GM19099 (cell line): ENCODE results near the gene ABR.

ENCODE experiments used
- POLR2A ChIP-seq: IDR thresholded peaks from 3 replicates; pipeline ENCODE4 v1.6.1; 2011; ENCODE audit warnings: low read depth; ENCODE audit not compliant: insufficient read length; ENCODE audit errors: extremely low read depth

ABR gene

DNA sequence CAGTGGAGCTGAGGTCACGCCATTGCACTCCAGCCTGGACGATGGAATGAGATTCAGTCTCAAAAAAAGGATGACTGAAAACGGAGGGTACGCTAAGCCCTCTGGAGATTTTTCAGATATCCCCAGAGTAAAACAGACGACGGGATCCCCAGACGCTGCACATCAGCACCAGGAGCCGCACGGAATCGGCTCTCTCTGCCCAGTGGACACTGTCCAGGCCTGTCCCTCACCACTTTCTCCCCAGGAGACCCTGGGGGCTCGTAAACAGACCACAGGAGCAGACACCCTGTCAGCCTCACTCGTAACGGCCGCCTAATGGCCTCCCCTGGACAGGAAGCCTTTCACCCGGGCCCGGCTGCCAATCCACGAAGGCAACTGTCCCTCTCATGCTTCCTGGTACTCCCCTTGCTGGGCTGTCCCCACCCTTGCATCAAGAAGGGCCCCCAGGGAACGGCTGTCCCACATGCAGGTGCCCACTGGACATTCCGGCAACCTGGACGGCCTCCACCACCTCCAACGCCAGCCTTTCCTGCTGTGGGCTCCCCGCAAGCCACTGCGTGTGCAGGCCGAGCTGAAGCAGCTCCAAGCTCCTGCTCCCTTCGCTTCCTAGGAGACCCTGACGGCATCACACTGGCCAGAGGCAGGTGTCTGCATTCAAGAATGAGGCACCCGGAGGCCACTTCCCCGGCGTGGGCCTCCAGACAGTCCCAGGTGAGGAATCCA lies 108.5 kb downstream of the ABR start:
- no peak for TF ChIP-seq POLR2A

DNA sequence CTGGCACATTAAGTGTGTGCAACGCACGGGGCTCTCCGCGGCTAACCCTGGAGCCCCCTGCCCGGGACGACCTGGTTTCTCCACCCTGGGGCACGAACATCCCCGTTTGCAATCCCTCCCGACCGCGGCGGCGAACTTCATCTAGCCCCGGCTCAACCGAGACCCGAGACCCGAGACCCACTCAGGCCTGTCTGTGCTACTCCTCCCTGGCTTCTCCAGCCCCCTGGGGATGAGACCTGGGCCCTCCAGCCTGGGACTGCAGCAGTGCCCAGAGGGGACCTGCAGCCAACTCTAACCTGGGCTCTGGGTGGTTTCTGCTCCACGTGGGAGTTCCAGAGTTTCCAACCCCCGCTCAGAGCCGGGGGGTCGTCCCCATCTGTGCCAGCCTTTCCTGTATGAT lies 109.4 kb downstream of the ABR start:
- TF ChIP-seq POLR2A, result no peak

DNA sequence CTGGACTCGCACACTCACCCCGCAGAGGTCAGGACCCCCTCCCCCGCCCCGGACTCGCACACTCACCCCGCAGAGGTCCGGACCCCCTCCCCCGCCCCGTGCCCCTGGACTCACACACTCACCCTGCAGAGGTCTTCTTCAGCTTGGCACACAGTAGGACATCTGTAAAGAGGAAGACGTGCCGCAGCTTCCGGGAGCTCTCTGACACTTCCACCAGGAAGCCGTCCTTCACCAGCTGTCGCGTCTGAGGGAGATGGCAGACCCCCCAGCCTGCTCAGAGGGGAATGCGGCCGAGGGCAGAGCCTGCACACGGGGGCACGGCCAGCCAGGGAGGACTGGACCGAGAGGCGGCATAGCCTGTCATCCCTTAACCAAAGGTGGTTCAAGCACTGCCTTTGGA lies 109.9 kb downstream of the ABR start:
- no peak for TF ChIP-seq POLR2A

DNA sequence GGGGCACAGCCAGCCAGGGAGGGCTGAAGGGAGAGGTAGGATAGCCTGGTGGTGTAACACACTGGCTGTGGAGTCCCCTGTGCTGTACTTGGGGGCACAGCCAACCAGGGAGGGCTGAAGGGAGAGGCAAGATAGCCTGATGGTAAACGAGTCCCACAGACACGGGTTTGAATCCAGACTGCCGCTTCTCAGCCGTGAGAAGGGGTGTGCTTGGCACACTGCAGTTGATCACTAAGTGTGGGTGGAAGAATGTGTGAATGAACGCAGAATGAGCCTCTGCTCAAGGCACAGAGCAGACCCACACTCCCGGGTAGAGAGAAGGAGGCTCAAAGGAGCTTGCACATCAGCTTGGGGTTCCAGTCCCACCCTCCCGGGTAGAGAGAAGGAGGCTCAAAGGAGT lies 111.4 kb downstream of the ABR start:
- TF ChIP-seq POLR2A, result no peak

DNA sequence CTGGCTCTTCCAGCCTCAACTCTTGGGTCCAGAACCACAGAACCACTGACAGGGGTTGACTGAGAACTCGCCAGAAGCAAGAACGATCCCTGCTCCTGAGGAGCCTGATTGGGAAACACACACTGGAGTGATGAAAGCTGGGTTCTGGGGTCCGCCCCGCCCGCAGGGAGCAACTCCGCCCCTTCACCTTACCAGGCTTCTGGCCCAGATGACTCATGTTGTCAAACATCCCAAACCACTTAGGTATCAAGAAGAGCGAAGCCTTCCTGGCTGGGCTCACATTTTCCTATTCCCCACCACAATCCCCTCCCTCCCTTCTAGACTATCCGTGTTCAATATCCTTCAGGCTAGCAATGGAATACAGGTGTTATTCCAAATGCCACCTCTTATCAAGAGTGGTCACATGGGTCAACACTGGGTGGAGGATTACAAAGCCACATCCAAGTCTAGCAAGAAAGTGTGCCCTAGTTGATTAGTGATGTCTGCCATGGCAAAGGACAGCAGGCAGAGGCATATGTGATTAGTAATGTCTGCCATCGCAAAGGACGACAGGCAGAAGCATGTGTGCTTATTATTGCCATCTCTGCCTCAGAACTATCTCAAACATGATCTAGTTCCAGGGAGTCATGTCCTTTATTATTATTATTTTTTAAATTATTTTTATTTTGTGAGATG lies 112.4 kb downstream of the ABR start:
- TF ChIP-seq POLR2A, result no peak

DNA sequence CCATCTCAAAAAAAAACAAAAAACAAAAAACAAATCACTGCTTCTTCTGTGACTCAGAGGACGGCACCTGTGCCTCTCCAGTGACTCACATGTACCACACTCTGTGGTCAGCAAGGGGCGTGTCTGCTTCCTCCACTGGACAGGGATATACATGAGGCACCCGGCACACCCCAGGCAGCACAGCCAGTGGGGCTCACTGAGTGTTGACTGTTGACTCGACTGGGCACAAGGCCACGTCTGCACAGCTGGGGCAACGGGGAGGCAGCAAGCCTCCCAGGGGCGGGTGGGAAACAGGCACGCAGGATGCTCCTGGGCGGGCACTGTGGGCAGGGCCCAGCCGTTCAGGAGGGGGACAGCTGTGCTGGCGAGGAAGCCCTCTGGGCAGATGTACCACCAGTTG lies 118.8 kb downstream of the ABR start:
- TF ChIP-seq POLR2A, result no peak

DNA sequence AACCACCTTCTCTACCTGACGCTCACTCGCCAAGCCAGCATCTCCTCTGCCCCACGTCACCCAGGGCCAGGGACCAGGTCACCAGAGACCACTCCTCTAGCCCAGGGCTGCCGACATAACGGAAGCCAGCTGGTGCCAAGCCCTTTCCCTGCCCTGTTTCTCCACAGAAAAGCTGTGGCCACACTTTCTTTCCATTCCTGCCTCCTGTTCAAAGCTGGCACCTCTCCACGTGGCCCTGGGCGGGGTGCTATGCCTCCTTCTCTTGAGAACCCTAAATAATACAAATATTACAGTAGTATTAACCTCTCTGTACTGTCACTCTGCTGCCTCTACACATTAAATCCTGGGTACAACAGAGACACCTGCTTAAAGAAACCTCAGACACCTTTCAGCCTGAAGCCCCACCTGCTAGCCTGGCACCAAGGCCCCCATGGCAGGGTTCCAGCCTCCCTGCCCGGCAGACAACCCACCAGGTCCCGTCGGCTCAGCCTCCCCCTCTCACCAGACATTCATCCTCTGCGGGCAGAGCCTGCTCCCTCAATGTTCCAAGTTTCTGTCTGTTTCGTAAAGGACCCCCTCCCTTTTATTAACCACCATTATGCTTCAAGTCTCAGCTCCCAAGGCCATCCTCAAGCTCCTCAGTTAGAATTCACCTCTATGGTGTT lies 120.5 kb downstream of the ABR start:
- no peak for TF ChIP-seq POLR2A

DNA sequence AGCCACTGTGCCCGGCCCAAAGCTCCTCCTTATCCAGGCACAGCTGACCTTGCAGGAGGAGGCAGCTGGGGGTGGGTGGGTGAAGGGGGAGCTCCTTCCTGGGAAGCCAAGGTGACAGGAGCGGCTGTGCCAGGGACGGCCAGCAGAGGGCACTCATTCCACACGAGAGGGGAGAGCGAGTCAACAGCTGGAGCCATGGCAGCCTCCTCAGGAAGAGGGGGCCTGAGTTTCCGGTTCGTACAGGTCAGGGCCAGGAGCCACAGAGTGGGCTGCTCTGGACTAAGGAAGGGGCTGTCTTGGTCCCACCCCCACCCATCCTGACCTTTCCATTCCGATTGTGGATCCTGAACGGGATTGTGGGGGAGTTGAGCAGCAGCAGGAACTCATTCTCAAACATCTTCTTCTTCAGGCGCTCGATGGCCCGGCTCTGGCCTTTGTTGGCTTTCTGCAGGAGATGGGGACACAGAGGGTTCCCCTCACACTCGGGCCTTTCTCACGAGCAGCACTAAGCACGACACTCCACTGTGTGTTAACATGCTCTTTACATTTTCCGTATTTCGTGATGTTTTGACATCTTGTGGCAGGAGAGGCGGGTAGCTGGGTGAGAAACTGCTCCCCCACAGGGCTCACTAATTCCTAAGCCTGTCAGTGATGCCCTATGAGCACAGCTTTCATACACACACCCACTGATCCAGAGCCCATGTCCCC lies 121.2 kb downstream of the ABR start:
- no peak for TF ChIP-seq POLR2A

DNA sequence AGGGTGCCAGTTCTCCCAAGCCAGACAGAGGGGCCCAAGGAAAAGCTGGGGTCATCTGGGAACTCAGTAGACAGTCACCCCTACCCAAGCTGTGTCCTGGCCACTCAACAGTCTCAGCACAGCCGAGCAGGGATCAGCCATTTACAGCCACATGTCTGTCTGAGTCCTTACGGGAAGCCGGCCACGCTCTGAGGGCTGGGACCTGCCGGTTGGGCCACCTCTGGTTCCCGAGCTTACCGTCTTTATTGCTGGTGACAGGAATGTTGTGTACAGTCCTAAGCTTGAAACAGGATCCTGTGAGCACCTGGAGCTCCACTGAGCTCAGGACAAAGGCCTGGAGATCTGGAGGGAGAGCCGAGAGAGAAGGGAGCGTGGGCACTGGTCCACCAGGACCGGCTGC lies 123.0 kb downstream of the ABR start:
- no peak for TF ChIP-seq POLR2A

DNA sequence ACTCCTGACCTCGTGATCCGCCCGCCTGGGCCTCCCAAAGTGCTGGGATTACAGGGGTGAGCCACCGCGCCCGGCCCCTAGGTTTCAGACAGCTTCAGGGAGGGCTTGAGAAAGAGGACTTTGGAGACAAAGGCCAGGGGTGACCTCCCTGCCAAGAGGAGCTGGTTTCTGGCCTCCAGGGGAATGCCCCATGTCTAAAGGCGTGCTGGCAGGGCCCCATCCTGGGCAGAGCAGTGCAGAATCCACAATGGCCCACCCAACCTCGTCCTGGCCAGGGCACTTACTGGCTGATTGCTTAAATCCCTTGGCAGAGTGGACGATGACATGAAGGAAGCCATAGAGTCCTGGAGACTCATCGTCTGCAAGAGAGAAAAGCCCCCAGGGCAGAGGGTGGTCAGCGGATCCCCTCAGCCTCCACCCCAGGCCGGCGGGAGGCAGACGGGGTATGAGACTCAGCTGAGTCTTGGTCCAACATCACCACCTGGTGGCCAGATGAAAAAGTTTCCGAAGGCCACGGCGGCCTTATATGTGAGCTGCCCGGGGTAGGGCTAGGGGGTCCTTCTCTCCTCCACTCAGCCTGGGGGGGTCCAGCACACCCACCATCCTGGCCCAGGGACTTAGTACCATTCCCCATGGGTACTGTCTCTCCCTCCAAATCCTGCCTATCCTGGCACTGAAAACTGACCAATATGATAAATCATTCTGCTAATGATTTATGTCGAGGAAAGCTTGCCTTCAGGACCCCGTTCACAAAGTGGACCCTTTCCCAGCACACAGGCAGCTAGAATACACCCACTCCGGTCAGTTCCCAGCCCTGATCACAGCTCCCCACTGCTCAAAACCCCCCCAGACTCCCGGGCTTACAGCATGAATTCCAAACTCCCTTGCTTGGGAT lies 123.8 kb downstream of the ABR start:
- no peak for TF ChIP-seq POLR2A

DNA sequence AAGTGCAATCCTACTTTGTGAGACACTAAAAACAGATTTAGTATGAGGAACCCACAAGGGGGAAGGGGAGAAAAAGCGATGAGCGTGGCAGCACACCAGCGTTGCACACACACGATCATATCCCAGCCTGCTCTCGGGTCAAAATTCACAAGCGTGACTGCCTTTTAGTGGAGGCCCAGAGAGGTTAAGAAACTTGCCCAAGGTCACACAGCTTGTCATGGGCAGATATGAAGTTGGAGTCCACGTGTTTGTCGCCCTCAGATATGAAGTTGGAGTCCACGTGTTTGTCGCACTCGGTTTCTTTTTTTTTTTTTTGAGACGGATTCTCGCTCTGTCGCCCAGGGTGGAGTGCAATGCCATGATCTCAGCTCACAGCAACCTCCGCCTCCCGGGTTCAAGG lies 124.5 kb downstream of the ABR start:
- no peak for TF ChIP-seq POLR2A

DNA sequence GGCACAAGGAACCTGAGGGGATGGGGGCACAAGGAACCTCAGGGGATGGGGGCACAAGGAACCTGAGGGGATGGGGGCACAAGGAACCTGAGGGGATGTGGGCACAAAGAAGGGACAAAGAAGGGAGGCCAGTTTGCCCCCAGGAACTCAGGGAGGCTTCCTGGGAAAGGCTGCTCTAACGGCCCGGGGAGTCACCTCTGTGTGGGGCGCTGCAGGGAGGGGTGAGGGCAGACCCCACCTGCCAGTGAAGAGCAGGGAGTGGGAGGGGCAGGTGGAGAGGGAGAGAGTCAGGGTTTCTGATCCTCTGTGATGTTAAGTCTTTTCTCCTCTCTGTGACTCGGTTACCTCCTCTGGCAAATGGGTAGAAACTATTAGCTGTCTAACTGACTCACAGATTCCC lies 125.1 kb downstream of the ABR start:
- no peak for TF ChIP-seq POLR2A

DNA sequence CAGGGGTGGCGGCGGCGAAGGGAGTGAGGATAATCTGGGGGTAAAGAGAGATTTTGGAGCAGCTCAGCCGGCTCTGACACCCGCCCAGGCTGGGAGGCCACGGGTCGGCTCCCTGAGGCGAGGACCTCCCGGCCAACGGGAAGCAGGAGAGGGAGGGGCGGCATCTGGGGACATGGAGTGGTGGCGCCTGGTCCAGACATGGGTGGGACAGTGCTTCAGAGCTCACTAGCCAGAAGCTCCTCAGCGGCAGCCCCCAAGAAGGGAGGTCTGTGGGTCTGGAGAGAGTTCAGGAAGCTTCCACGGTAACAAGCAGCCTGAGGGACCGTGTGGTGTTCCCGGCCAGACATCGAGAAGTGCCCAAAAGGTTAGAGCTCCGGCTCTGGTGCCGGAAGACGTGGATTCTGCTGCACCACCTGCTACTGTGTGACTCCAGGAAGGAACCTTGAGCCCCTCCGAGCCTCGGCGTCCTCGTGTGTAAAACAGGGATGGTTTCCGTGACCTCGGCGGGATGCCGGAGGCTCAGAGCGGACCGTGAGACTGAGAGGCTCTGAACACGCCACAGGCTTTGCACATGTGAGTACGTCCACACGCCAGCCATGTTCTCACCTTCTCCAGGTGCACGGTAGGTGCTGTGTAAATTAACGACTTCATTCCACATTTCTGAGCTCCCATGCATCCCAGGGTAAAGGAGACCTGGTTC lies 126.0 kb downstream of the ABR start:
- no peak for TF ChIP-seq POLR2A
